GM12878 (cell line): Measurements from ENCODE around the gene KIDINS220. TPM values are rescaled to one million over a fixed set of nuclear protein-coding genes. Genes with fewer than 3 reads are reported as not detected.

Source experiments
- ATAC-seq: fragments of 200-7000 bp; cut with Tn5 transposase; 3 replicates; pipeline ENCODE4 v1.9.1; 2020; ENCODE audit warnings: mild to moderate bottlenecking, moderate library complexity
- BruUV-seq: library from RNA; stranded (reverse); fragments of 400-500 nt; replicated peaks from 2 replicates; lab custom pipeline; 2021; lab: Mats Ljungman, UMichigan
- CTCF ChIA-PET: fragments of 300-600 bp; sonication (Branson Sonifier 250); formaldehyde crosslinking; extraction: SDS; loops from one replicate; lab custom pipeline; 2021; ENCODE audit warnings: inconsistent platforms; lab: Yijun Ruan, JAX
- POLR2A ChIA-PET: fragments of 350-600 bp; formaldehyde crosslinking; extraction: SDS; loops from one replicate; lab custom pipeline; 2021; ENCODE audit warnings: inconsistent platforms; lab: Charles Lee
- RAD21 ChIA-PET: fragments of 300-600 bp; sonication (Branson Sonifier 250); formaldehyde crosslinking; loops from one replicate; lab custom pipeline; 2023; ENCODE audit warnings: antibody characterized with exemption; ENCODE audit not compliant: unreplicated experiment; lab: Charles Lee
- SMC1A ChIA-PET: fragments of 300-600 bp; sonication (Branson Sonifier 250); formaldehyde crosslinking; loops from one replicate; lab custom pipeline; 2023; ENCODE audit not compliant: unreplicated experiment, uncharacterized antibody; lab: Charles Lee
- DNase-seq: peaks from one replicate; pipeline ENCODE4 v3.0.0-alpha.2; 2011; ENCODE audit warnings: low read depth, low spot score
- FAIRE-seq: peaks from 3 replicates; lab custom pipeline; 2011; peaks lifted over from hg19 to GRCh38; lab: Jason Lieb, UNC
- H2AFZ ChIP-seq: 2 replicates; pipeline ENCODE4 v1.6.0; 2011; ENCODE audit warnings: low read depth, low read length, control low read depth; ENCODE audit not compliant: control insufficient read depth
- H3K27ac ChIP-seq: 2 replicates; pipeline ENCODE4 v1.5.1; 2011; ENCODE audit warnings: control low read depth; ENCODE audit not compliant: control insufficient read depth, insufficient read depth
- H3K27me3 ChIP-seq, 2 experiments: replicated peaks in 1 of 2; 2 replicates each; pipeline versions ENCODE4 v1.6.0 to v1.6.1; 2011; ENCODE audit warnings: low read length in 1 of 2; ENCODE audit not compliant: control insufficient read depth in 2 of 2, insufficient read depth in 2 of 2
- H3K36me3 ChIP-seq, 2 experiments: 2 replicates each; pipeline ENCODE4 v1.5.1; 2011; ENCODE audit warnings: low read length in 1 of 2; ENCODE audit not compliant: control insufficient read depth in 2 of 2, insufficient read depth in 2 of 2
- H3K4me1 ChIP-seq: 2 replicates; pipeline ENCODE4 v1.6.1; 2011; ENCODE audit warnings: mild to moderate bottlenecking, low read length, moderate library complexity, mixed read lengths; ENCODE audit not compliant: control insufficient read depth, insufficient read depth
- H3K4me2 ChIP-seq: 2 replicates; pipeline ENCODE4 v1.6.0; 2011; ENCODE audit warnings: control low read depth; ENCODE audit not compliant: control insufficient read depth, insufficient read depth
- H3K4me3 ChIP-seq: fragments of 200-600 bp; sonication (generic); 2 replicates; pipeline ENCODE4 v1.5.1; 2016
- H3K79me2 ChIP-seq: 2 replicates; pipeline ENCODE4 v1.6.0; 2011; ENCODE audit warnings: low read length; ENCODE audit not compliant: control insufficient read depth, insufficient read depth
- H3K9ac ChIP-seq: 2 replicates; pipeline ENCODE4 v1.8.0; 2011; ENCODE audit warnings: low read length, control low read depth, mixed read lengths; ENCODE audit not compliant: control insufficient read depth, insufficient read depth
- H3K9me3 ChIP-seq: replicated peaks from 3 replicates; pipeline ENCODE4 v1.5.1; 2011; ENCODE audit warnings: mild to moderate bottlenecking, low read length; ENCODE audit not compliant: control insufficient read depth, insufficient read depth
- H4K20me1 ChIP-seq: 2 replicates; pipeline ENCODE4 v1.6.0; 2011; ENCODE audit not compliant: control insufficient read depth, insufficient read depth
- ATF7 ChIP-seq: fragments of 450-650 bp; IDR thresholded peaks from 2 replicates; pipeline ENCODE4 v1.6.1; 2016; ENCODE audit warnings: low read depth, mild to moderate bottlenecking
- E2F4 ChIP-seq: IDR thresholded peaks from 2 replicates; pipeline ENCODE4 v1.6.1; 2012; ENCODE audit warnings: low read depth, low read length, improper control_type of control experiment
- HSF1 ChIP-seq: fragments of 150-350 bp; IDR thresholded peaks from 2 replicates; pipeline ENCODE4 v1.6.1; 2014; ENCODE audit warnings: mild to moderate bottlenecking, low read depth, low read length
- MLLT1 ChIP-seq: fragments of 450-650 bp; IDR thresholded peaks from 2 replicates; pipeline ENCODE4 v1.6.1; 2016; ENCODE audit warnings: mild to moderate bottlenecking
- NBN ChIP-seq: fragments of 450-650 bp; IDR thresholded peaks from 2 replicates; pipeline ENCODE4 v1.6.1; 2016
- RAD51 ChIP-seq: fragments of 450-650 bp; IDR thresholded peaks from 2 replicates; pipeline ENCODE4 v1.6.1; 2016; ENCODE audit warnings: moderate library complexity, mild to moderate bottlenecking, inconsistent platforms
- SIX5 ChIP-seq: IDR thresholded peaks from 2 replicates; pipeline ENCODE4 v1.6.1; 2011; ENCODE audit warnings: mild to moderate bottlenecking, low read depth, low read length, moderate library complexity; ENCODE audit not compliant: severe bottlenecking
- WGBS: methylation state at CpG from one replicate; pipeline ENCODE4 v1.1.6; 2016; ENCODE audit warnings: low lambda C conversion rate; ENCODE audit not compliant: insufficient replicate concordance, insufficient coverage; ENCODE audit errors: missing lambda C conversion rate; 5-methylcytosine and 5-hydroxymethylcytosine counted together
- in situ Hi-C: fragments of 300-500 bp; cut with MboI; formaldehyde crosslinking; loops from 9 replicates; pipeline ENCODE4 v1.14.3; 2018; ENCODE audit warnings: mixed read lengths
- intact Hi-C: fragments of 100-400 bp; cut with micrococcal nuclease; formaldehyde crosslinking; loops from one replicate; pipeline ENCODE4 v1.14.2; 2022; ENCODE audit not compliant: unreplicated experiment
- polyA plus RNA-seq, 11 experiments: library from polyadenylated mRNA; depleted of rRNA in 4 of 11; unstranded in 6 of 11; stranded (reverse) in 5 of 11; fragments of >200 nt; fragmentation: Nextera tagmentation in 4 of 11; fragmentation: Illumina TruSeq in 1 of 11; extraction: Ambion mirVana in 4 of 11; extraction: Trizol in 1 of 11; gene quantifications; 1 replicate in 1 of 11; 2 replicates in 10 of 11; pipeline versions ENCODE4 v1.2.1 to v1.2.3, GENCODE V29; 2011 to 2016; ENCODE audit warnings: inconsistent platforms in 2 of 11, missing spikeins in 2 of 11, low read depth in 1 of 11
- total RNA-seq, 4 experiments: library from RNA; depleted of rRNA in 3 of 4; stranded (reverse); fragments of >200 nt in 3 of 4; fragmentation: Illumina TruSeq in 1 of 4; extraction: Trizol in 1 of 4; gene quantifications; 2 replicates each; pipeline versions ENCODE4 v1.2.1 to v1.2.3, GENCODE V29; 2013 to 2021

KIDINS220 gene
- total and polyA plus RNA-seq, 10 of the 15 experiments (the other 5 are each of a cell fraction or from before 2014, with no cell fraction given), result 6.0 to 31.2 (median 16.0) TPM

- no TSS peak for BruUV-seq
- DNase-seq, result no peak
- Histone ChIP-seq H2AFZ (no peak overlapping the region), H3K79me2 (no peaks in the 10 kb centered on the region), H3K4me2 (no peak overlapping the region), H3K27me3 (no peaks in the 10 kb centered on the region), H3K27ac (no peak overlapping the region), H3K9me3 (peaks cover 2% of the 10 kb centered on the region; the same call in 2 of the 3 replicates), H3K9ac (no peak overlapping the region), H3K4me1 (no peaks in the 10 kb centered on the region), H3K4me3 (no peak overlapping the region), H3K36me3 (no peaks in the 10 kb centered on the region), H4K20me1 (no peaks in the 10 kb centered on the region)
- no peak for TF ChIP-seq HSF1
- TF ChIP-seq NBN, result no peak
- TF ChIP-seq RAD51, result no peak
- no peak for TF ChIP-seq SIX5
- TF ChIP-seq E2F4, result no peak
- TF ChIP-seq MLLT1, result no peak
- TF ChIP-seq ATF7, result no peak
- ChIA-PET RAD21 (no interaction called here), POLR2A (no interaction called here), SMC1A (no interaction called here), CTCF (no interaction called here)
- no peak for ATAC-seq
- 27% methylated on average over 5 of the region's 5 CpGs for whole genome bisulfite sequencing
- intact Hi-C loops (no loop called here), in situ Hi-C loops (no loop called here)
- FAIRE-seq, result no peak
Observed at GRCh38 chr2:8714971-8715370, 122.4 kb downstream of the KIDINS220 start.
